Measurements from ENCODE around the gene SIRT2. TPM values are rescaled to one million over a fixed set of nuclear protein-coding genes. Genes with fewer than 3 reads are reported as not detected.
A peak's percentile ranks its signal among the peaks of the same experiment; 100 is the strongest.

SIRT2 gene
- total and polyA plus RNA-seq, 2 of the 13 experiments (the other 11 are each of a cell fraction or from before 2014, with no cell fraction given), result 22.3 to 26.1 TPM

GRCh38 chr19:38869836-38870607, 29.4 kb downstream of the SIRT2 start (continued):
- TF ChIP-seq GTF3A (CRISPR knock-in tag; conservative IDR thresholded peaks at IDR 0.05) (no peak), ERF (CRISPR knock-in tag; IDR thresholded peaks at IDR 0.05) (no peak), RBAK (CRISPR knock-in tag; IDR thresholded peaks at IDR 0.05) (no peak)

- ATAC-seq (no peak), FAIRE-seq (no peak), DNase-seq (ENCODE audit: low spot score) (no peak)
- no peaks in the 10 kb centered on the region for H3K27me3 ChIP-seq (ENCODE audit: control insufficient read depth in 1 of 2, insufficient read depth in 2 of 2, low read length in 2 of 2)
- H3K27ac ChIP-seq (ENCODE audit: extremely low read length, insufficient read depth, low read length), result no peak overlapping the region
- H3K36me3 ChIP-seq (replicated peaks in 1 of 2; ENCODE audit: control insufficient read depth in 1 of 2, insufficient read depth in 2 of 2, low read length in 2 of 2), result no peaks in the 10 kb centered on the region
- ChIA-PET POLR2A (interaction anchor here (1.8 kb wide), 1 partner anchor 8 kb away, joined by 6 read pairs; the partner anchor contains the start of gene RINL), CTCF (ENCODE audit: low intra/inter-chr PET ratio, low total read pairs) (no interaction called here)
- no peak overlapping the region for H2AFZ ChIP-seq (ENCODE audit: low read length)
- no peaks in the 10 kb centered on the region for H4K20me1 ChIP-seq (ENCODE audit: insufficient read depth, low read length)
- in situ Hi-C loops (cut with HindIII; ENCODE audit: extremely low pct_ligation_motif_present, low pct_unique_long_range_greater_than_20kb), result no loop called here
- BruUV-seq (replicated peaks), result no TSS peak
- H3K9me3 ChIP-seq (ENCODE audit: low read length), result no peaks in the 10 kb centered on the region
- no peak overlapping the region for H3K9ac ChIP-seq (ENCODE audit: insufficient read depth, low read depth, low read length)
- H3K4me2 ChIP-seq (ENCODE audit: low read depth, low read length), result no peak overlapping the region
- 97% methylated on average over 11 of the region's 34 CpGs for WGBS (ENCODE audit: low lambda C conversion rate)
- no peak overlapping the region for H3K4me3 ChIP-seq (replicated peaks in 1 of 3; ENCODE audit: insufficient read depth in 1 of 3, low read depth in 2 of 3, low read length in 3 of 3)
- H3K4me1 ChIP-seq (ENCODE audit: insufficient read depth, low read length), result peaks cover 13% of the 10 kb centered on the region
- intact Hi-C loops (cut with micrococcal nuclease; ENCODE audit: unreplicated experiment), result no loop called here
- no peaks in the 10 kb centered on the region for H3K79me2 ChIP-seq (ENCODE audit: insufficient read depth, low read length)
- TF ChIP-seq PITX1 (CRISPR knock-in tag; IDR thresholded peaks at IDR 0.05) (no peak), MNT (IDR thresholded peaks at IDR 0.05) (peak; percentile 24; the same call in 1 of the 2 replicates)
Observed at GRCh38 chr19:38869160-38869835, 30.1 kb downstream of the SIRT2 start.

Data from HepG2 (cell line).